Measurements from ENCODE around the gene KIF6.
"Not testable (repeated sequence)": the region's sequence is repeated elsewhere in the genome, so short reads cannot be mapped to it uniquely, and the experiment has no call there.

Gene KIF6

GRCh38 chr6:39707962-39708683 lies 17.1 kb downstream of the KIF6 start:
- DNase-seq (ENCODE audit: low read depth) = no peak

DNA sequence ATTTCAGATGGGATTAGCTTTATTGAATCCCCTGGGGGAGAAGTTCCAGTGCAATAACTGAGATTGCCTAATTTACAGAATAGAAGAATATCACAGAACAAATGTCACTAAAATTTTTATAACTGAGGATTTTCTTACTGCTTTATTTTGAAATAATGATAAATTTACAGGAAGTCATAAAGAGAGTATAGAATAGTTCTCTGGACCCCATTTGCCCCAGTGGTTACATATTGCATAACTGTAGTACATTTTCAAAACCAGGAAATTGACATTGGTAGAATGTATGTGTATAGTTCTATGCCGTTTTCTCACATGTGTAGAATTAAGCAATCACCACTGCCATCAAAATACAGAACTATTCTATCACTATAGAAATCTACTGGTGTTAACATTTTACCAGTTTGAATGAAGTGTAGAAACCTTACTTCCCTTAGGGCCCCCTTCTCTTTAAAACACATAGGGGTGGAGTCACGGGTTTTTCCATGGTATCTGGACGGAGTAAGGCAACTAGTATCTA lies 18.3 kb downstream of the KIF6 start:
- no peak for DNase-seq (ENCODE audit: low read depth)

- DNase-seq (ENCODE audit: low read depth) = no peak
Observed at GRCh38 chr6:39702265-39702664, 22.9 kb downstream of the KIF6 start.

GRCh38 chr6:39700362-39700761 lies 24.8 kb downstream of the KIF6 start:
- DNase-seq (ENCODE audit: low read depth) = no peak

DNA sequence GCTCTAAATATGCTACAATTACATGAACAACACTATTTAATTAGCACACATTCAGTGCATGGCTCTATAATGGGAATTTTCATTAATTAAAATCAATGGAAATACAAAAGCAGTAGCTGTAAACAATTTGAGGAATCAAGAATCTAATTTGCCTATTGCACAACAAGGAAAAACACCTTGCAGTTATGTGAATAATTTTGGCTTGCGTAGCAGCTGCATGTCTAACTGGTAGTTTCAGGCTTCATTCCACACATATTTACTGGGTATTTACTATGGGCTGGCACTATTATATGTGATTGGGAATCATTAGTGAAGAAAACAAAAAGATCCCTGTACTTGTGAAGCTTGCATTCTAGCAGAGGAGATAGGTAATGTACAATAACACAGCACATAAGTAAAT lies 26.4 kb downstream of the KIF6 start:
- DNase-seq (ENCODE audit: low read depth) = no peak

GRCh38 chr6:39696986-39697788 lies 28.0 kb downstream of the KIF6 start:
- no peak for DNase-seq (ENCODE audit: low read depth)

DNA sequence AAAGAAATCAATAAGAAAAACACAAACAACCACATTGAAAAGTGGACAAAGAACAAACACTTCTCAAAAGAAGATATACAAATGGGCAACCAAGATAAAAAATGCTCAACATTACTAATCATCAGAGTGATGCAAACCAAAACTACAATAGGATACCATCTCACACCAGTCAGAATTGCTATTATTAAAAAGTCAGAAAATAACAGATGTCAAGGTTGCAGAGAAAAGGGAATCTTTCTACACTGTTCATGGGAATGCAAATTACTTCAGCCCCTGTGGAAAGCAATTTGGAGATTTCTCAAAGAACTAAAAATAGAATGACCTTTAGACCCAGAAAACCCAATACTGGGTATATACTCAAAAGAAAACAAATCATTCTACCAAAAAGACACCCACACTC lies 29.8 kb downstream of the KIF6 start:
- no peak for DNase-seq (ENCODE audit: low read depth)

- DNase-seq (ENCODE audit: low read depth) = no peak
Observed at GRCh38 chr6:39693206-39693605, 32.0 kb downstream of the KIF6 start.

DNA sequence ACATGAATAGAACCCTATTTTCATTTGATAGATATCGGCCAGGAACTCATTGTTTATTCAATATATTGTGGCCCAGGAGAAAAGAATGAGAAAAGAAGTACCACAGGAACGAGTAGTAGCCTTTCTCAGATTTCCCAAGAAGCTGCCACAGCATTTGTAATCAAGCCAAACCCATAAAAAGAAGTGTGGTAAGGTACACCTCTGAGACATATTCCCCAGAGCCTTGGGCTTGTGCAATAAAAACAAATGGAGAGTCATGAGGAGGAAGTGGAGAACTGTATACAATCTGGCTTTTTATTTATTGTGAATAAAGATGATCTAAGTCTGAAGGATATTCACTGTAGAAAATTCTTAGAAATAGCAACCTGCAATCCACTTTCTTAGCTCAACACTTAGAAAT lies 36.7 kb downstream of the KIF6 start:
- DNase-seq (ENCODE audit: low read depth) = peak; percentile 72

GRCh38 chr6:39686976-39687375 lies 38.2 kb downstream of the KIF6 start:
- no peak for DNase-seq (ENCODE audit: low read depth)

DNA sequence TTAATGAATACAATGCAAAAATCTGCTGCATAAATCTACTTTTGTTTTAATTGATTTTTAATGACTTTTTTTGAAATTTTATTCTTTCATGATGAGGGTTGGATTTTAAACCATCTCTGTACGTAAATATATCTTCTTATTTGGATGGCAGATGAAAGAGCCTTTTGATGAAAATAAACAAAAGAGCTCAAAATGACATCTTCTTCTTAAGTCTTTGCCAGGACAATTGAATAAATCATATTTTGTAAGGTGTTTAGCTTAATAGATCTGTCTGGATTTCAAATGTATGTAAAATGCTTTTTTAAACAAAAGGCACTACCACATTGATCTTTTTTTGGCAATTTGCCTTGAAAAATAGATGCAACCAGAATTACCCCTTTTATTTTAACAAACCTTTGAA lies 39.3 kb downstream of the KIF6 start:
- no peak for DNase-seq (ENCODE audit: low read depth)

GRCh38 chr6:39685489-39685826 lies 39.8 kb downstream of the KIF6 start:
- DNase-seq (ENCODE audit: low read depth) = no peak

- no peak for DNase-seq (ENCODE audit: low read depth)
Observed at GRCh38 chr6:39684790-39685488, 40.3 kb downstream of the KIF6 start.

DNA sequence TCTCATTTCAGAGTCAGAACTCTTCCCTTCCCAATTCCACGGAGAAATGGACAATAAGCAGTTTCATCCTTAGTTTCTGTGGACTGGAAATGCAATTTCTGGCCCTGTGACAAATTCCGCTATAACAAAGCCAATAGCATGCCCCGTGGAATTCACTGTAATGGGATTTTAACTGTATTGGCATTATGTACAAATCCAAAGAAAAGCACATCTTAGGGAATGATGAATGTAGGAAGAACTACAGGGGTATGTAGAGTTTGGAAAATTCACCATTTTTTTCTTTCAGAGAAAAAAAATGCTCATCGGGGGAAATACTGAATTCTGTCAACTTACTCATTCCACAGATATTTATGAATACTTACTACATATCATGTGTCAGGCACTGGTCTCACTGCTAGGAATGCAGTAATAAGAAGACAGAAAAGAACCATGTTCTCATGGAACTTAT lies 43.5 kb downstream of the KIF6 start:
- DNase-seq (ENCODE audit: low read depth) = no peak

GRCh38 chr6:39678914-39679313 lies 46.3 kb downstream of the KIF6 start:
- DNase-seq (ENCODE audit: low read depth) = no peak

GRCh38 chr6:39677318-39677717 lies 47.9 kb downstream of the KIF6 start:
- DNase-seq (ENCODE audit: low read depth) = not testable (repeated sequence)

GRCh38 chr6:39670519-39670918 lies 54.7 kb downstream of the KIF6 start:
- DNase-seq (ENCODE audit: low read depth) = no peak

DNA sequence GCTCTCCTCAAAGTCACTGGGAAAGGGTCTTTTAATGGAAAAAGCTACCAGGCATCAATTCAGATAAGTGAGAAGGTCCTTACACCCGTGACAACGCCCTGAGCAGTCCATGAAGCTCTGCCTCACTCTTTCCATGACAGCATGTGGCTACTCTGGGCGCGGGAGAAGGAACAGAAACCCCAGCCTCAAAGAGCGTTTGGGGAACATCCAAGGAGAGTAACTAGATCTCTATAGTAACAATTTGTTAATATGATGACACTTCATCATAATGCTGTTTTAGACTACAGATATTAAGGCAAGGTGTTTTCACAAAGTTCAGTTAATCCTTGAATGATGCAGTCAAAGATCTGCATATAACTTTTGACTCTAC lies 55.2 kb downstream of the KIF6 start:
- DNase-seq (ENCODE audit: low read depth) = no peak

DNA sequence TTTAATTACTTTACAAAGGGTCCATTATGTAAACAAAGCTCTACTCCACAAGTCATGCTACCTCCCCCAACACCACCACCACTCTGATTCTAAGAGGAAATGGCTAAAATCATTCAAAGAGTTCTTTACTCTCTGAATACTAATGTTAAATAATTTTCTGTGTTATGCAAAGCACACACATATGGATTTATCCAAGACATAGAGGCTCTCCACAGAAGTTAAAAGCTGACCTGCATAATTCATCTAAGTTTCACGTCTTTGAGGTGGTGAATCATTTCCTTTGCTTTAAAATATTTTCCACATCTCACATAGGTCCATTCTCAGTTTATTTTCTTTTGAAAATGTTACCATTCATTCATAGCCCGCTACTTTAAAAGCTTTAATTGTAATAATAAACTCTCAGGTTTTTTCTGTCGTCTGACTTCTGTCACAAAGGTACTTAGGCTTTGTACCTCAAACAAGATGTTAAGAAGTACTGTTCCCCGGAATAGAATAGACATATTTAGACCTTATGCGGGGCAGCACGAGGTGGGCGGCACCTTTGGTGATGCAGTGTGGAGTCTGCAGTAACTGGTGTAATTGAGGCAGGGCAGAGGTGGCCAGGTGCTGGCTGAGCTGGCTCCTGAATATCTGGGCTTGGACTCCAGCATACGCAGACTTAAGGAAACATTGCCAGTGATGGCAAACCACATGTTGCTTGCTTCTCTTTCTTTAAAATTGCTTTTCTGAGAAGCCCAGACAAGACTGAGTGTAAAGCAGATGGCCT lies 55.8 kb downstream of the KIF6 start:
- DNase-seq (ENCODE audit: low read depth) = no peak

GRCh38 chr6:39666706-39667489 lies 58.3 kb downstream of the KIF6 start:
- DNase-seq (ENCODE audit: low read depth) = no peak

DNA sequence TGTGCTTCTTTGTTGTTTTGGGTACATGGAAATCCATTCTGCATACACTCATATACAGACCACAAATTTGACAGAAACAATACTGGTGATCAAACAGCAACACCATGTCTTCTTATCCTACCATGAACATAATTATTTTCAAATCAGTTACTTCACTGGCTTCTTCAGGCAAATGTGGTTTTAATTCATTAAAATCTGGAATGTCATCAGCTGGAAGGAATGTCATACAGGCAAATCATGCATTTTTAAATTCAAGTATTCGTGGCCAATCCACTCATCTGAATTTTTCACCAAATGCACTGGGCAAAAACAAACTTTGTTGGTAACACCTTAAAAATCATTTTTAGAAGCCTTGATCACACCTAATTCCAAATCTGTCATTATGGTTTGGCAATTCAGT lies 59.3 kb downstream of the KIF6 start:
- no peak for DNase-seq (ENCODE audit: low read depth)
